HG03159 (cell line): ENCODE results near the gene AGPAT1.
"Not testable (repeated sequence)": the region's sequence is repeated elsewhere in the genome, so short reads cannot be mapped to it uniquely, and the experiment has no call there.

Source experiments
- ATAC-seq: cut with Tn5 transposase; IDR thresholded peaks from one replicate; pipeline ENCODE4 v1.9.1; 2021; ENCODE audit warnings: mild to moderate bottlenecking, moderate library complexity; ENCODE audit not compliant: unreplicated experiment

The AGPAT1 gene

GRCh38 chr6:32200711-32201475 lies 25.0 kb upstream of the AGPAT1 start:
- ATAC-seq, result no peak

- no peak for ATAC-seq
These were observed 23.0 kb upstream of the AGPAT1 start for GRCh38 chr6:32198866-32199265.

- ATAC-seq, result no peak
These were observed 22.4 kb upstream of the AGPAT1 start for GRCh38 chr6:32198345-32198696.

GRCh38 chr6:32196682-32197616 lies 21.1 kb upstream of the AGPAT1 start:
- no peak for ATAC-seq

GRCh38 chr6:32195902-32196681 lies 20.2 kb upstream of the AGPAT1 start:
- peak; percentile 76 for ATAC-seq

GRCh38 chr6:32195652-32195901 lies 19.7 kb upstream of the AGPAT1 start:
- peak; percentile 69 for ATAC-seq

GRCh38 chr6:32194825-32195651 lies 19.2 kb upstream of the AGPAT1 start:
- ATAC-seq, result no peak

- ATAC-seq, result no peak
These were observed 18.5 kb upstream of the AGPAT1 start for GRCh38 chr6:32194388-32194787.

GRCh38 chr6:32193096-32193495 lies 17.2 kb upstream of the AGPAT1 start:
- not testable (repeated sequence) for ATAC-seq

- no peak for ATAC-seq
These were observed 16.7 kb upstream of the AGPAT1 start, which contains the start of gene GPSM3 for GRCh38 chr6:32192608-32193039. Gene GPSM3 (minus strand): TSS chr6:32192643. CDS start chr6:32192513, 130 bp downstream.

- ATAC-seq, result no peak
These were observed 16.1 kb upstream of the AGPAT1 start for GRCh38 chr6:32191696-32192607.

- ATAC-seq, result no peak
These were observed 15.2 kb upstream of the AGPAT1 start for GRCh38 chr6:32190911-32191677.

- ATAC-seq, result no peak
These were observed 14.4 kb upstream of the AGPAT1 start, which contains the start of gene PBX2 for GRCh38 chr6:32190054-32190851. Gene PBX2 (minus strand): TSS chr6:32190202. CDS start chr6:32189915, 287 bp downstream.

GRCh38 chr6:32189742-32190053 lies 13.8 kb upstream of the AGPAT1 start:
- no peak for ATAC-seq

GRCh38 chr6:32189069-32189741 lies 13.3 kb upstream of the AGPAT1 start:
- ATAC-seq, result no peak

GRCh38 chr6:32188381-32189068 lies 12.6 kb upstream of the AGPAT1 start:
- no peak for ATAC-seq
